ENCODE measurements around the gene FARS2. TPM values are rescaled to one million over a fixed set of nuclear protein-coding genes. Genes with fewer than 3 reads are reported as not detected.
A peak's percentile ranks its signal among the peaks of the same experiment; 100 is the strongest.

The FARS2 gene
- total and polyA plus RNA-seq, 2 donors (not counting 1 experiment from before 2014, with no cell fraction given) = 11.0 to 18.5 TPM

DNA sequence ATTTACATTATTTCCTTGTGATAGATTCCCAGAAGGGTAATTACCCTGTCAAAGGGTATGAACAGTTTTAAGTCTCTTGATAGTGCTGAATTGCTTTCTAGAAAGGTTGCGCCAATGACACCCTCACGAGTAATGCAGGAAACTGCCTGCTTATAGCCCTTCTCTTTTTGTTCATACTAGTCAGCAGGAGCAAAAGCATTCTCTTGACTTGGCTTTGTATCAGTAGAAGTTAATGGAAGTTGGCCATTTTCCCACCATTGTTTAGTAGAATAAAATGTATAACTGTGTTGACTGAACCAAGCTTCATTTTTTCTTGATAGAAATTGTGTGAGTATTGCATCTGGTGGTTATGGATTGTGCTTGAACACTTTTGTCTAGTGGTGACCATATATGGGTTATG is 100.1 kb downstream of the FARS2 start:
- Histone ChIP-seq H2AFZ (ENCODE audit: low read length) (no peak overlapping the region), H3K9me3 (ENCODE audit: control insufficient read depth, insufficient read depth, low read depth, low read length) (no peaks in the 10 kb centered on the region), H3K36me3 (ENCODE audit: control insufficient read depth, insufficient read depth, low read length) (no peaks in the 10 kb centered on the region), H3K4me3 (replicated peaks in 1 of 4; ENCODE audit: control extremely low read depth in 1 of 4, insufficient read depth in 1 of 4, low read depth in 3 of 4, low read length in 4 of 4) (no peak overlapping the region), H3K27me3 (ENCODE audit: control insufficient read depth, insufficient read depth, low read length) (no peaks in the 10 kb centered on the region), H3K4me2 (ENCODE audit: extremely low read depth, insufficient read depth, low read length) (no peak overlapping the region), H3K9ac (ENCODE audit: insufficient read depth, low read length) (no peak overlapping the region), H3K79me2 (ENCODE audit: control insufficient read depth, insufficient read depth, low read length) (no peaks in the 10 kb centered on the region), H3K27ac (ENCODE audit: insufficient read depth, low read length) (no peak overlapping the region), H4K20me1 (ENCODE audit: control insufficient read depth, extremely low read depth, insufficient read depth, low read length) (no peaks in the 10 kb centered on the region), H3K4me1 (ENCODE audit: control insufficient read depth, extremely low read depth, insufficient read depth, low read length) (no peaks in the 10 kb centered on the region)
- TF ChIP-seq EZH2 (IDR thresholded peaks at IDR 0.05; ENCODE audit: low read length, missing control alignments) = no peak
- no peak for TF ChIP-seq CTCF (conservative IDR thresholded peaks at IDR 0.05 in 1 of 2, IDR thresholded peaks at IDR 0.05 in 1 of 2; ENCODE audit: low read depth in 1 of 2, low read length in 2 of 2)
- DNase-seq (ENCODE audit: low read depth in 2 of 2) = peak in 1 of 2 donors; percentile 44

DNA sequence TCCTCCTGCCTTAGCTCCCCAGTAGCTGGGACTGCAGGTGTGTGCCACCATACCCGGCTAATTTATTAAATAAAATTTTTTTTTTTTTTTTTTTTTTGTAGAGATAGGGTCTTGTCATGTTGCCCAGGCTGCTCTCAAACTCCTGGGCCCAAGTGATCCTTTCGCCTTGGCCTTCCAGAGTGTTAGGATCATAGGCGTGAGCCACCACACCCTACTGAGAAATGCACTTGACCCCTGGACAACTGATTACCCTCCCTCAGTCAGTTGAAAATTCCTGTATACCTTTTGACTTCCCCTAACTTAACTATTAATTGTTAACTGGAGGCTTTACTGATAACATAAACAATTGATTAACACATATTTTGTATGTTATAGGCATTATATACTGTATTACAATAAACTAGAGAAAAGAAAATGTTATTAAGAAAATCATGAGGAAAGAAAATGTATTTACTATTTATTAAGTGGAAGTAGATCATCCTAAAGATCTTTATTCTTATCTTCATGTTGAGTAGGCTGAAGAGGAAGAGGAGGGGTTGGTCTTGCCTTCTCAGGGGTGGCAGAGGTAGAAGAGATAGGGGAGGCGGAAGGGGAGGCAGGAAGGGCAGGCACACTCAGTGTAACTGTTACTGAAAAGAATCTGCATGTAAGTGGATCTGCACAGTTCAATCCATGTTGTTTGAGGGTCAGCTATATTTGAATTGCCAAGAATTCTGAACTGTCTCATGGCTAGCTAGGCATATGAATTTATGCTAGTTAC is 104.3 kb downstream of the FARS2 start:
- Histone ChIP-seq H3K4me3 (replicated peaks in 1 of 4; ENCODE audit: control extremely low read depth in 1 of 4, insufficient read depth in 1 of 4, low read depth in 3 of 4, low read length in 4 of 4) (no peak overlapping the region), H3K27ac (ENCODE audit: insufficient read depth, low read length) (no peak overlapping the region), H3K4me2 (ENCODE audit: extremely low read depth, insufficient read depth, low read length) (no peak overlapping the region), H3K36me3 (ENCODE audit: control insufficient read depth, insufficient read depth, low read length) (no peaks in the 10 kb centered on the region), H2AFZ (ENCODE audit: low read length) (no peak overlapping the region), H3K27me3 (ENCODE audit: control insufficient read depth, insufficient read depth, low read length) (no peaks in the 10 kb centered on the region), H4K20me1 (ENCODE audit: control insufficient read depth, extremely low read depth, insufficient read depth, low read length) (no peaks in the 10 kb centered on the region), H3K9me3 (ENCODE audit: control insufficient read depth, insufficient read depth, low read depth, low read length) (no peaks in the 10 kb centered on the region), H3K4me1 (ENCODE audit: control insufficient read depth, extremely low read depth, insufficient read depth, low read length) (no peaks in the 10 kb centered on the region), H3K9ac (ENCODE audit: insufficient read depth, low read length) (no peak overlapping the region), H3K79me2 (ENCODE audit: control insufficient read depth, insufficient read depth, low read length) (no peaks in the 10 kb centered on the region)
- DNase-seq (ENCODE audit: low read depth in 2 of 2) = no peak
- TF ChIP-seq EZH2 (IDR thresholded peaks at IDR 0.05; ENCODE audit: low read length, missing control alignments) (no peak), CTCF (conservative IDR thresholded peaks at IDR 0.05 in 1 of 2, IDR thresholded peaks at IDR 0.05 in 1 of 2; ENCODE audit: low read depth in 1 of 2, low read length in 2 of 2) (no peak)

GRCh38 chr6:5366941-5367340 is 105.6 kb downstream of the FARS2 start:
- TF ChIP-seq CTCF (conservative IDR thresholded peaks at IDR 0.05 in 1 of 2, IDR thresholded peaks at IDR 0.05 in 1 of 2; ENCODE audit: low read depth in 1 of 2, low read length in 2 of 2) = no peak
- no peak for TF ChIP-seq EZH2 (IDR thresholded peaks at IDR 0.05; ENCODE audit: low read length, missing control alignments)
- no peak for DNase-seq (ENCODE audit: low read depth in 2 of 2)
- Histone ChIP-seq H3K27me3 (ENCODE audit: control insufficient read depth, insufficient read depth, low read length) (no peaks in the 10 kb centered on the region), H3K4me2 (ENCODE audit: extremely low read depth, insufficient read depth, low read length) (no peak overlapping the region), H3K4me1 (ENCODE audit: control insufficient read depth, extremely low read depth, insufficient read depth, low read length) (no peaks in the 10 kb centered on the region), H3K9ac (ENCODE audit: insufficient read depth, low read length) (no peak overlapping the region), H3K9me3 (ENCODE audit: control insufficient read depth, insufficient read depth, low read depth, low read length) (no peaks in the 10 kb centered on the region), H3K36me3 (ENCODE audit: control insufficient read depth, insufficient read depth, low read length) (no peaks in the 10 kb centered on the region), H3K27ac (ENCODE audit: insufficient read depth, low read length) (no peak overlapping the region), H3K4me3 (replicated peaks in 1 of 4; ENCODE audit: control extremely low read depth in 1 of 4, insufficient read depth in 1 of 4, low read depth in 3 of 4, low read length in 4 of 4) (no peak overlapping the region), H3K79me2 (ENCODE audit: control insufficient read depth, insufficient read depth, low read length) (no peaks in the 10 kb centered on the region), H4K20me1 (ENCODE audit: control insufficient read depth, extremely low read depth, insufficient read depth, low read length) (no peaks in the 10 kb centered on the region), H2AFZ (ENCODE audit: low read length) (no peak overlapping the region)

All from fibroblast of lung (primary cell).